SU-DHL-6 (cell line): ENCODE results near the gene RTN4.

Source experiments
- H2AFZ ChIP-seq: fragments of 200-600 bp; sonication (generic); 2 replicates; pipeline ENCODE4 v1.6.1; 2014; ENCODE audit warnings: low read depth, mild to moderate bottlenecking, moderate library complexity, mixed read lengths, antibody characterized with exemption, low read length; ENCODE audit not compliant: severe bottlenecking
- H3F3A ChIP-seq: fragments of 200-600 bp; shearing (Covaris generic); 2 replicates; pipeline ENCODE4 v1.6.0; 2016; ENCODE audit warnings: antibody characterized with exemption, mild to moderate bottlenecking; ENCODE audit not compliant: insufficient read depth
- H3K27ac ChIP-seq: fragments of 200-600 bp; sonication (generic); 2 replicates; pipeline ENCODE4 v1.5.1; 2016; ENCODE audit warnings: low read depth, mild to moderate bottlenecking, low read length, moderate library complexity, mixed read lengths
- H3K27me3 ChIP-seq: fragments of 200-600 bp; sonication (generic), shearing (Covaris generic); 2 replicates; pipeline ENCODE4 v1.6.0; 2014; ENCODE audit warnings: mild to moderate bottlenecking, low read length
- H3K36me3 ChIP-seq: fragments of 200-600 bp; sonication (generic); 2 replicates; pipeline ENCODE4 v1.6.1; 2014; ENCODE audit warnings: mild to moderate bottlenecking, low read length, mixed read lengths
- H3K4me2 ChIP-seq: fragments of 300-600, 200-600 bp; shearing (Covaris generic), sonication (generic); 2 replicates; pipeline ENCODE4 v1.6.0; 2014; ENCODE audit warnings: low read length, low read depth, mild to moderate bottlenecking; ENCODE audit not compliant: poor library complexity, severe bottlenecking
- H3K4me3 ChIP-seq: fragments of 200-600 bp; sonication (generic); 2 replicates; pipeline ENCODE4 v1.5.1; 2014; ENCODE audit warnings: antibody characterized with exemption, low read length, mild to moderate bottlenecking, mixed read lengths; ENCODE audit not compliant: insufficient read depth, poor library complexity, severe bottlenecking
- H3K79me2 ChIP-seq: fragments of 200-600 bp; sonication (generic); 2 replicates; pipeline ENCODE4 v1.6.1; 2014; ENCODE audit warnings: mild to moderate bottlenecking, low read length, moderate library complexity; ENCODE audit not compliant: insufficient read depth
- H3K9ac ChIP-seq: fragments of 200-600 bp; sonication (generic); 2 replicates; pipeline ENCODE4 v1.7.0; 2014; ENCODE audit warnings: mild to moderate bottlenecking, low read length
- H3K9me2 ChIP-seq: fragments of 200-600 bp; sonication (generic); replicated peaks from 2 replicates; pipeline ENCODE4 v1.6.1; 2014; ENCODE audit warnings: low read length; ENCODE audit not compliant: insufficient read depth
- H3K9me3 ChIP-seq: fragments of 200-600 bp; sonication (generic); 2 replicates; pipeline ENCODE4 v1.6.1; 2014; ENCODE audit warnings: low read length, mixed read lengths; ENCODE audit not compliant: insufficient read depth
- H4K20me1 ChIP-seq: fragments of 200-600 bp; sonication (generic); 2 replicates; pipeline ENCODE4 v1.6.1; 2014; ENCODE audit warnings: low read depth, mild to moderate bottlenecking, antibody characterized with exemption, low read length, moderate library complexity, mixed read lengths
- CTCF ChIP-seq: fragments of 200-600 bp; sonication (generic); IDR thresholded peaks from one replicate; pipeline ENCODE4 v1.5.1; 2017; ENCODE audit warnings: antibody characterized with exemption, mild to moderate bottlenecking, low read length, moderate library complexity; ENCODE audit not compliant: insufficient read depth, poor library complexity, severe bottlenecking
- EZH2phosphoT487 ChIP-seq: fragments of 200-600 bp; sonication (generic), shearing (Covaris generic); conservative IDR thresholded peaks from 2 replicates; pipeline ENCODE4 v1.6.1; 2018; ENCODE audit warnings: mild to moderate bottlenecking, antibody characterized with exemption, low read length, moderate library complexity, mixed read lengths

Gene RTN4

GRCh38 chr2:54957321-54957999, 92.8 kb downstream of the RTN4 start:
- H2AFZ ChIP-seq: no peak overlapping the region

DNA sequence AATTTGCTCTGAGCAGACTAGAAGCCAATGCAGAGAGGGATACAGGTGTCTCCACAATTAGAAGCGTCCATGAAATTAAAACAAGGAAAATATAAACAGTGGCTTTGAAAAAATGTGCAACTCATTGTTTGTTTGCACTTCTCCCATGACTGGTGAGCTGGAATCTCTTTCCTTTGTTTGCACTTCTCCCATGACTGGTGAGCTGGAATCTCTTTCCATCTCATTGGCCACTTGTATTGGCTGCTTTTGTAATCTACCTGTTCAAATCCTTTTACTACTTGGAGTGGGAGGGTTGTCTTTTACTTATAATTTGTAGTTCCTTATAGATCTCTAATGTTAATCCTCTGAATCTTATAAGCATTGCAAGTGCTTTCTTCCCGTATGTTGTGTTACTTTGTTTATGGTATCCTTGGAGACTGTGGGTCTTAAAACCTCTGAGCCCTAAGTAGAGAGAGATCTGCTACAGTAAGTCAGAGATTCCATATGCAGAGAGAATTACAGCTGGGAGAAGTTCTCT, 94.1 kb downstream of the RTN4 start:
- no peak overlapping the region for H3K4me3 ChIP-seq
- TF ChIP-seq CTCF (no peak), EZH2phosphoT487 (no peak)
- no peaks in the 10 kb centered on the region for H3K36me3 ChIP-seq
- no peaks in the 10 kb centered on the region for H3K9me2 ChIP-seq
- H3F3A ChIP-seq: no peaks in the 10 kb centered on the region
- H2AFZ ChIP-seq: no peak overlapping the region
- no peaks in the 10 kb centered on the region for H4K20me1 ChIP-seq
- no peaks in the 10 kb centered on the region for H3K79me2 ChIP-seq
- H3K27me3 ChIP-seq: no peaks in the 10 kb centered on the region
- no peak overlapping the region for H3K27ac ChIP-seq
- H3K4me2 ChIP-seq: no peak overlapping the region
- no peak overlapping the region for H3K9ac ChIP-seq
- no peaks in the 10 kb centered on the region for H3K9me3 ChIP-seq

More at GRCh38 chr2:54957321-54957999, 92.8 kb downstream of the RTN4 start:
- H3K27ac ChIP-seq: no peak overlapping the region
- H3K4me2 ChIP-seq: no peak overlapping the region
- no peaks in the 10 kb centered on the region for H3K9me2 ChIP-seq
- no peaks in the 10 kb centered on the region for H4K20me1 ChIP-seq
- no peaks in the 10 kb centered on the region for H3K36me3 ChIP-seq
- no peaks in the 10 kb centered on the region for H3K27me3 ChIP-seq
- no peaks in the 10 kb centered on the region for H3K9me3 ChIP-seq
- H3K9ac ChIP-seq: no peak overlapping the region
- no peaks in the 10 kb centered on the region for H3K79me2 ChIP-seq
- TF ChIP-seq CTCF: no peak
- TF ChIP-seq EZH2phosphoT487: no peak
- H3K4me3 ChIP-seq: no peak overlapping the region
- H3F3A ChIP-seq: no peaks in the 10 kb centered on the region

DNA sequence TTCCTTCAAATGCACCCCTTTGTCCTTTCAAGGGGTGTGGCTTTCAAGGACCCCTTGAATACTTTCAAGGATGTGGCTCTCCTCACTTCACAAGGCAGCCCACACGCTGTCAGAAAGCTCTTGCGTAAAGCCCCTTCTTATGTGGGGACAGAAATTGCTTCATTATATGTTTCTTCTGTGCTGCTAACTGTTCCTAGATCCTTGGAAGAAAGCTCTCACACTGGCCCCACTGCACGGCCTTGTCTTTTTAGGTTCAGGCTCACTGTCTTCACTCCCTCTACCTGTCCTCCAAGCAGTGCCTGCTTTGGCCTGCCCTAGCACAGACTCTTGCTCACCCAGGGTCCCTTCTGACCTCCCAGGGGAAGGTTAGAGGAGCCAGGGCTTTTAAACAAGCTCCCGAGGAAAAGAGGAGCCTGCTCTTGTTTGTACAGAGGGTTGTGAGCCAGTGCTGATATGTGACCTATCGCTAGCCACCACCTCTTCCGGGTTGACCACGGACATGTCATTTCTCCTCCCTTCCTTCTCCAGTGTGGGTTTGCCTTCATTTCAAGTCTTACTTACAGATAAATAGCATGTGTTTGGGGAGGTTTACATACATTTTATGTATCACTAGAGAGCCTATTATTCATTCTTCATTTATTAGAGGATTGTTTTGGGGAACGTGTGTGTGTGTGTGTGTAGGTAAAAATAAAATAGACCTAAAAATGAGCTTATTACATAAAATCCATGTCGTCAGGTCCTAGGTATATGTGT, 94.7 kb downstream of the RTN4 start:
- H3K9me3 ChIP-seq: no peaks in the 10 kb centered on the region
- no peaks in the 10 kb centered on the region for H3K79me2 ChIP-seq
- H3K27me3 ChIP-seq: no peaks in the 10 kb centered on the region
- no peaks in the 10 kb centered on the region for H3F3A ChIP-seq
- H3K36me3 ChIP-seq: no peaks in the 10 kb centered on the region
- H4K20me1 ChIP-seq: no peaks in the 10 kb centered on the region
- no peak overlapping the region for H3K27ac ChIP-seq
- no peak for TF ChIP-seq CTCF
- no peak for TF ChIP-seq EZH2phosphoT487
- H3K9me2 ChIP-seq: no peaks in the 10 kb centered on the region
- no peak overlapping the region for H3K4me2 ChIP-seq
- H3K4me3 ChIP-seq: no peak overlapping the region
- no peak overlapping the region for H3K9ac ChIP-seq
- no peak overlapping the region for H2AFZ ChIP-seq
